Ovary (tissue), 10 donors: ENCODE results near the gene VPS25. TPM values are rescaled to one million over a fixed set of nuclear protein-coding genes. Genes with fewer than 3 reads are reported as not detected.
"Not testable (repeated sequence)": the region's sequence is repeated elsewhere in the genome, so short reads cannot be mapped to it uniquely, and the experiment has no call there.

Experiments
- DNase-seq, 5 donors: peaks; one replicate each; pipeline ENCODE4 v3.0.0-alpha.2; 2019 to 2020
- H3K27ac ChIP-seq, 2 donors: fragments of 200-600 bp; one replicate each; pipeline versions ENCODE4 v1.5.1 to v1.8.0; 2019 to 2022
- H3K27me3 ChIP-seq: fragments of 200-600 bp; one replicate; pipeline ENCODE4 v1.8.0; 2022
- H3K36me3 ChIP-seq: fragments of 200-600 bp; sonication (generic); one replicate; pipeline ENCODE4 v1.5.1; 2019
- H3K4me1 ChIP-seq: one replicate; pipeline ENCODE4 v1.8.1; 2013; ENCODE audit warnings: mild to moderate bottlenecking, moderate library complexity; ENCODE audit not compliant: insufficient read depth
- H3K4me3 ChIP-seq: fragments of 200-600 bp; sonication (generic); one replicate; pipeline ENCODE4 v1.5.1; 2017
- H3K9me3 ChIP-seq, 2 donors: fragments of 200-600 bp in 1 of 2; sonication (generic) in 1 of 2; one replicate each; pipeline versions ENCODE4 v1.5.1 to v1.8.1; 2013 to 2019; ENCODE audit warnings: mild to moderate bottlenecking in 1 of 2, moderate library complexity in 1 of 2
- EP300 ChIP-seq: sonication (generic); formaldehyde crosslinking; IDR thresholded peaks from one replicate; pipeline ENCODE4 v1.6.1; 2017; ENCODE audit warnings: antibody characterized with exemption
- POLR2A ChIP-seq: fragments of 450-650 bp; IDR thresholded peaks from one replicate; pipeline ENCODE4 v1.6.1; 2017; ENCODE audit warnings: antibody characterized with exemption, mild to moderate bottlenecking, moderate library complexity
- WGBS, 3 donors: extraction: QIAGEN DNeasy Blood & Tissue Kit in 1 of 3; methylation state at CpG; one replicate each; pipeline versions ENCODE4 v1.1.5 to v1.1.7; 2013 to 2017; 5-methylcytosine and 5-hydroxymethylcytosine counted together
- intact Hi-C, 4 donors: fragments of 100-400 bp; cut with DNase I; formaldehyde crosslinking; loops; one replicate each; pipeline versions ENCODE4 v1.11.0 to v1.15.1; 2022 to 2023
- long read RNA-seq, 3 donors: library from polyadenylated mRNA in 2 of 3; unstranded in 2 of 3; transcript quantifications; one replicate each; pipeline ENCODE4 v2.0.0 and lab custom pipeline, GENCODE V29; 2021 to 2026
- polyA plus RNA-seq, 2 donors: library from polyadenylated mRNA; stranded (reverse); fragments of 200-250 nt in 1 of 2; fragments of 350-450 nt in 1 of 2; fragmentation: Illumina TruSeq in 1 of 2; extraction: RNeasy Lipid Tissue Mini Kit (QIAGEN cat#74804) in 1 of 2; gene quantifications; one replicate each; pipeline ENCODE4 v1.2.3, GENCODE V29; 2013 to 2014
- total RNA-seq, 7 donors: library from RNA; depleted of rRNA in 2 of 7; stranded (reverse); fragments of >200 nt in 2 of 7; fragmentation: NEBNext Ultra II Directional in 3 of 7; extraction: Animal tissue kit (Norgen Biotek cat#: 25700) in 3 of 7; gene quantifications; one replicate each; pipeline versions ENCODE4 v1.1.0 to v1.2.4, GENCODE V29; 2016 to 2023
- TF ChIP-seq, protein P1 (sequence below), 3 donors: fragments of 450-650 bp in 2 of 3; fragments of 200-600 bp in 1 of 3; IDR thresholded peaks; one replicate each; pipeline versions ENCODE4 v1.5.1 to v1.8.0; 2016 to 2022; ENCODE audit warnings: antibody characterized with exemption in 3 of 3, mild to moderate bottlenecking in 1 of 3
- donor health status: DM: no; HTN: no; CAD: no; lungs with moderate emphysema.
- donor health status: DM: no; HTN: no; CAD: no.
- donor health status: Bipolar disorder and iron deficiency.
- donor health status: DM: yes; HTN: yes; CAD: no.
- donor health status: DM: no; HTN: no; CAD: no.
- donor health status: DM: yes; HTN: yes; CAD: no.

Gene VPS25
- total RNA-seq (10 to 100 TPM; 33.7 to 49.1 (median 35.8) TPM), polyA plus RNA-seq (10 to 100 TPM; 49.0 to 56.5 TPM)
- long read RNA-seq, donor 1, transcript VPS25-201 (6 exons, 1,101 nt) = major isoform, 68 of 74 reads
- long read RNA-seq, donor 1, partial matches to known transcripts = 1 of 74 reads
- long read RNA-seq, donor 1, other reads (novel, unspliced or antisense) = 3 of 74 reads
- long read RNA-seq, donor 2, transcript VPS25-201 (6 exons, 1,101 nt) = major isoform, 35 of 35 reads
- long read RNA-seq, donor 2, partial matches to known transcripts = 0 of 35 reads
- long read RNA-seq, donor 2, other reads (novel, unspliced or antisense) = 0 of 35 reads
- long read RNA-seq, donor 3, transcript VPS25-201 (6 exons, 1,101 nt) = major isoform, 45 of 45 reads
- long read RNA-seq, donor 3, partial matches to known transcripts = 0 of 45 reads
- long read RNA-seq, donor 3, other reads (novel, unspliced or antisense) = 0 of 45 reads

DNA sequence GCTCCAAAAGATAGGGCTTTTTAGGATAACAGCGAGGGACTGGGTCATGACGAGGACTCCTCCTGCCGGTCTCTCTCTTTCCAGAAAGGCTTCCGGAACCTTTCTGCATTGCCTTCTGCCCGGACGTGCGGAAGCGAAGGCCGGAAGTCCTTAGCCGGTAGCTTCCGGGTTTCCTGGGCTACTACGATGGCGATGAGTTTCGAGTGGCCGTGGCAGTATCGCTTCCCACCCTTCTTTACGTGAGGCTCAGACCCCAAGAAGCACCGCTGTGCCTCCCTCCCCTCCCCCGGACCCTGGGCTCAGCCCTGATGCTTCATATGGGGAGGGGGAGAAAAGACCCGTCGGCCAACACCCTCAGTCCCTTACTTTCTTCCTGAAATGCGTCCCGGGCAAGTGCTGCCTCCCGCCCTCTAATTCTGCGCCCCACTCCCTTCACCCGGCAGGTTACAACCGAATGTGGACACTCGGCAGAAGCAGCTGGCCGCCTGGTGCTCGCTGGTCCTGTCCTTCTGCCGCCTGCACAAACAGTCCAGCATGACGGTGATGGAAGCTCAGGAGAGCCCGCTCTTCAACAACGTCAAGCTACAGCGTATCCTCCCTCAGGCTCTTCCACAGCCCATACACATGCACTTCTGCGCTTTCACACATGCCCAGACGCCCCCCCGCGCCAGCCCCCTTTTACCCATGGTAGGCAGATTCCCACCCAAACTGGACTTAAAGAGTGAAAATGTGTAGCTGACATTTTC, at the start of gene VPS25:
TSS of gene VPS25 (plus strand) at position 160 of the 746 bp plus-strand sequence. CDS start at position 187, 27 bp downstream.
- Histone ChIP-seq H3K9me3 (no peaks in the 10 kb centered on the region), H3K27ac (peak within 1 kb of the TSS; percentile 48 to 84), H3K36me3 (no peaks in the 10 kb centered on the region), H3K4me1 (peaks cover 2% of the 10 kb centered on the region), H3K27me3 (no peaks in the 10 kb centered on the region), H3K4me3 (peak within 1 kb of the TSS; percentile 80)
- 0 to 1% (median 0%) methylated on average over 39 of the region's 39 CpGs for WGBS, 3 donors
- TF ChIP-seq EP300 (no peak), POLR2A (peak; percentile 75)
- TF ChIP-seq, protein P1, sequence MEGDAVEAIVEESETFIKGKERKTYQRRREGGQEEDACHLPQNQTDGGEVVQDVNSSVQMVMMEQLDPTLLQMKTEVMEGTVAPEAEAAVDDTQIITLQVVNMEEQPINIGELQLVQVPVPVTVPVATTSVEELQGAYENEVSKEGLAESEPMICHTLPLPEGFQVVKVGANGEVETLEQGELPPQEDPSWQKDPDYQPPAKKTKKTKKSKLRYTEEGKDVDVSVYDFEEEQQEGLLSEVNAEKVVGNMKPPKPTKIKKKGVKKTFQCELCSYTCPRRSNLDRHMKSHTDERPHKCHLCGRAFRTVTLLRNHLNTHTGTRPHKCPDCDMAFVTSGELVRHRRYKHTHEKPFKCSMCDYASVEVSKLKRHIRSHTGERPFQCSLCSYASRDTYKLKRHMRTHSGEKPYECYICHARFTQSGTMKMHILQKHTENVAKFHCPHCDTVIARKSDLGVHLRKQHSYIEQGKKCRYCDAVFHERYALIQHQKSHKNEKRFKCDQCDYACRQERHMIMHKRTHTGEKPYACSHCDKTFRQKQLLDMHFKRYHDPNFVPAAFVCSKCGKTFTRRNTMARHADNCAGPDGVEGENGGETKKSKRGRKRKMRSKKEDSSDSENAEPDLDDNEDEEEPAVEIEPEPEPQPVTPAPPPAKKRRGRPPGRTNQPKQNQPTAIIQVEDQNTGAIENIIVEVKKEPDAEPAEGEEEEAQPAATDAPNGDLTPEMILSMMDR (IDR thresholded peaks at IDR 0.05) = peak in 1 of 3 donors; percentile 19
- DNase-seq = peak; percentile 74 to 85 (median 77)
- intact Hi-C loops = loop anchor here in 1 of 4 donors (10.0 kb wide), 1 partner anchor 69 kb away; no protein-coding TSS in a partner anchor

- intact Hi-C loops = loop anchor here (5.0 to 10.0 kb wide), 4 partner anchors 39 to 221 kb away; partner anchors contain the start of genes RAMP2 (in 3 of the 4) and BECN1 (in 1 of the 4)
- Histone ChIP-seq H3K9me3 (no peaks in the 10 kb centered on the region), H3K27ac (no peak overlapping the region), H3K27me3 (no peaks in the 10 kb centered on the region), H3K4me3 (no peak overlapping the region), H3K36me3 (peaks cover 2% of the 10 kb centered on the region), H3K4me1 (no peaks in the 10 kb centered on the region)
- 57 to 74% (median 63%) methylated on average over 3 of the region's 3 CpGs for WGBS, 3 donors
- DNase-seq = no peak
- no peak for TF ChIP-seq EP300
- TF ChIP-seq, protein P1 (IDR thresholded peaks at IDR 0.05) = no peak
- TF ChIP-seq POLR2A = no peak
Measured at GRCh38 chr17:42723636-42724035, 49.6 kb upstream of the VPS25 start.

GRCh38 chr17:42725143-42725542, 48.1 kb upstream of the VPS25 start:
- Histone ChIP-seq H3K4me3 (no peak overlapping the region), H3K36me3 (peaks cover 2% of the 10 kb centered on the region), H3K9me3 (no peaks in the 10 kb centered on the region), H3K27ac (no peak overlapping the region), H3K27me3 (no peaks in the 10 kb centered on the region), H3K4me1 (no peaks in the 10 kb centered on the region)
- TF ChIP-seq EP300 (no peak), POLR2A (no peak)
- TF ChIP-seq, protein P1 (IDR thresholded peaks at IDR 0.05) = no peak
- no peak for DNase-seq
- intact Hi-C loops = loop anchor here in 2 of 4 donors (10.0 kb wide), 2 partner anchors 100 to 220 kb away; partner anchors contain the start of gene BECN1 (in 1 of the 2)
- 87 to 96% (median 92%) methylated on average over 6 of the region's 6 CpGs for WGBS, 3 donors

- H3K27me3 ChIP-seq = no peaks in the 10 kb centered on the region
- TF ChIP-seq, protein P1 (IDR thresholded peaks at IDR 0.05) = no peak
- no peak for TF ChIP-seq POLR2A
- TF ChIP-seq EP300 = no peak
- H3K9me3 ChIP-seq = no peaks in the 10 kb centered on the region
- H3K27ac ChIP-seq = no peak overlapping the region
- H3K36me3 ChIP-seq = no peaks in the 10 kb centered on the region
- peaks cover 5% of the 10 kb centered on the region for H3K4me1 ChIP-seq
- DNase-seq = no peak
- no peak overlapping the region for H3K4me3 ChIP-seq
- WGBS, 3 donors = 85 to 88% (median 87%) methylated on average over 1 of the region's 1 CpG
- intact Hi-C loops = loop anchor here in 1 of 4 donors (10.0 kb wide), 1 partner anchor 56 kb away; the partner anchor contains the start of genes CCR10 and CNTNAP1
Measured at GRCh38 chr17:42740699-42741098, 32.5 kb upstream of the VPS25 start.

DNA sequence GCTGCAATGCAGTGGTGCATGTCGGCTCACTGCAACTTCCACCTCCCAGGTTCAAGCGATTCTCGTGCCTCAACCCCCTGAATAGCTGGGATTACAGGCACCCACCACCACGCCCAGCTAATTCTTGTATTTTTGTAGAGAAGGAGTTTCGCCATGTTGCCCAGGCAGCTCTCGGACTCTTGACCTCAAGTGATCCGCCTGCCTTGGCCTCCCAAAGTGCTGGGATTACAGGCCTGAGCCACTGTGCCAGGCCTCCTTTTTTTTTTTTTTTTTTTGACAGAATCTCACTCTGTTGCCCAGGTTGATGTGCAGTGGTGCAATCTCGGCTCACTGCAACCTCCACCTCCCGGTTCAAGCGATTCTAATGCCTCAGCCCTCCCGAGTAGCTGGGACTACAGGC, 30.3 kb upstream of the VPS25 start:
- not testable (repeated sequence) for H3K4me1 ChIP-seq, H3K9me3 ChIP-seq, H3K36me3 ChIP-seq, H3K4me3 ChIP-seq, H3K27ac ChIP-seq, H3K27me3 ChIP-seq
- peak in 1 of 5 donors; percentile 11 for DNase-seq
- intact Hi-C loops = loop anchor here in 1 of 4 donors (10.0 kb wide), 1 partner anchor 58 kb away; the partner anchor contains the start of genes CCR10 and CNTNAP1
- WGBS, 3 donors = 93 to 94% (median 94%) methylated on average over 11 of the region's 11 CpGs
